KMS-11 (cell line): ENCODE results near the gene TSNAX.
"Not testable (repeated sequence)": the region's sequence is repeated elsewhere in the genome, so short reads cannot be mapped to it uniquely, and the experiment has no call there.

ENCODE experiments used
- H2AFZ ChIP-seq: fragments of 200-600 bp; sonication (generic); 2 replicates; pipeline ENCODE4 v1.6.1; 2016; ENCODE audit warnings: antibody characterized with exemption, mixed run types, low read depth
- H3K27ac ChIP-seq: fragments of 200-600 bp; sonication (generic); 2 replicates; pipeline ENCODE4 v1.6.1; 2016; ENCODE audit warnings: mild to moderate bottlenecking, mixed run types
- H3K27me3 ChIP-seq: fragments of 200-600 bp; sonication (generic); 2 replicates; pipeline ENCODE4 v1.6.1; 2017; ENCODE audit warnings: mild to moderate bottlenecking, low read depth, mixed run types, moderate library complexity; ENCODE audit not compliant: insufficient read depth
- H3K36me3 ChIP-seq: fragments of 200-600 bp; sonication (generic); 2 replicates; pipeline ENCODE4 v1.6.1; 2017; ENCODE audit warnings: mild to moderate bottlenecking, mixed run types; ENCODE audit not compliant: insufficient read depth
- H3K4me1 ChIP-seq: fragments of 200-600 bp; sonication (generic); 2 replicates; pipeline ENCODE4 v1.6.1; 2016; ENCODE audit warnings: mild to moderate bottlenecking, low read depth, mixed run types; ENCODE audit not compliant: poor library complexity, severe bottlenecking
- H3K4me2 ChIP-seq: fragments of 200-600 bp; sonication (generic); 2 replicates; pipeline ENCODE4 v1.7.0; 2016; ENCODE audit warnings: mild to moderate bottlenecking, mixed run types
- H3K4me3 ChIP-seq: fragments of 200-600 bp; sonication (generic); IDR thresholded peaks from 2 replicates; pipeline ENCODE4 v1.6.1; 2017; ENCODE audit warnings: low read depth, low read length, mixed read lengths; ENCODE audit not compliant: insufficient read depth
- H3K79me2 ChIP-seq: fragments of 200-600 bp; sonication (generic); 2 replicates; pipeline ENCODE4 v1.6.1; 2016; ENCODE audit warnings: low read depth, mixed run types; ENCODE audit not compliant: insufficient read depth
- H3K9ac ChIP-seq: fragments of 200-600 bp; sonication (generic); 2 replicates; pipeline ENCODE4 v1.6.1; 2016; ENCODE audit warnings: mild to moderate bottlenecking, mixed run types
- H4K20me1 ChIP-seq: fragments of 200-600 bp; sonication (generic); 2 replicates; pipeline ENCODE4 v1.6.1; 2016; ENCODE audit warnings: mild to moderate bottlenecking, mixed run types; ENCODE audit not compliant: insufficient read depth
- CTCF ChIP-seq: fragments of 200-600 bp; sonication (generic); conservative IDR thresholded peaks from 2 replicates; pipeline ENCODE4 v1.6.1; 2017; ENCODE audit warnings: low read depth, mild to moderate bottlenecking, antibody characterized with exemption, low read length, moderate library complexity, mixed read lengths

TSNAX gene

GRCh38 chr1:231494439-231495110, 33.9 kb upstream of the TSNAX start:
- Histone ChIP-seq H3K9ac (no peak overlapping the region), H3K27ac (no peak overlapping the region), H3K4me3 (no peak overlapping the region), H3K4me2 (no peak overlapping the region), H2AFZ (no peak overlapping the region), H3K36me3 (no peaks in the 10 kb centered on the region), H4K20me1 (no peaks in the 10 kb centered on the region), H3K27me3 (no peaks in the 10 kb centered on the region), H3K4me1 (no peaks in the 10 kb centered on the region), H3K79me2 (no peaks in the 10 kb centered on the region)
- TF ChIP-seq CTCF = no peak

DNA sequence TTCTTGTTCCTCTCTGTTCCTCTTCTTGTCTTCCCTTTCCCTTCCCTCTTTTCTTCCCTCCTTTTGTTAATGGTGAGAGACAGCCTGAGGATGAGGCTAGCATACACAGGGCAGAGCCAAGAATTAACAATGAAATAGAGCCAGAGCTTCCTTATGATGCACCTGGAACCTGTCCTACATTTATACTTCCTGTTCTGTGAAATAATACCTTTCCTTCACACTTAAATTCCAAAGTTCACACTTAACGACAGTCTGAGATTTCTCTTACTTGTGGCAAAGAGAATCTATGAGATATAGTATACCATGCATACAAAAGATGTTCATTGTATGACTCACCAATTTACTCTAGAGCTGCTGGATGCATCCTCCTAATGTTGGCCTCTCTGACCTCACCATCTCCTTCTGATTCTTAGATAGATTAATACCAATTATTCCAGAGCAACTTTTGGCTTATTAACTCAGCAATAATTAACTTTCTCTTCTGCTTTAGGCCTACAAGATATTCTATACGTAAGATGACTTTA, 30.8 kb upstream of the TSNAX start:
- Histone ChIP-seq H3K79me2 (no peaks in the 10 kb centered on the region), H3K36me3 (no peaks in the 10 kb centered on the region), H3K27me3 (no peaks in the 10 kb centered on the region), H4K20me1 (no peaks in the 10 kb centered on the region), H3K4me1 (no peaks in the 10 kb centered on the region), H3K27ac (no peak overlapping the region), H3K4me2 (no peak overlapping the region), H3K4me3 (no peak overlapping the region), H3K9ac (no peak overlapping the region), H2AFZ (no peak overlapping the region)
- no peak for TF ChIP-seq CTCF

DNA sequence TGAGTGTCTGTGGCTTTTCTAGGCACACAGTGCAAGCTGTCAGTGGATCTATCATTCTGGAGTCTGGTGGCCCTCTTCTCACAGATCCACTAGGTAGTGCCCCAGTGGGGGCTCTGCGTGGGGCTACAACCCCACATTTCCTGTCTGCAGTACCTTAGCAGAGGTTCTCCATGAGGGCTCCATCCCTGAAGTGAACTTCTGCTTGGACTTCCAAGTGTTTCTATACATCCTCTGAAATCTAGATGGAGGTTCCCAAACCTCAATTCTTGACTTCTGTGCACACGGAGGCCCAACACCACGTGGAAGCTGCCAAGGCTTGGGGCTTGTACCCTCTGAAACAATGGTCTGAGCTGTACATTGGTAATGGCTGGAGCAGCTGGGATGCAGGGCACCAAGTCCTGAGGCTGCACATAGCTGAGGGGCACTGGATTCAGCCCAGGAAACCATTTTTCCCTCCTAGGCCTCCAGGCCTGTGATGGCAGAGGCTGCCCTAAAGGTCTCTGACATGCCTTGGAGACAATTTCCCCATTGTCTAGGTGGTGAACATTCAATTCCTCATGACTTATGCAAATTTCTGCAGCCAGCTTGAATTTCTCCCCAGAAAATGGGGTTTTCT, 29.2 kb upstream of the TSNAX start:
- no peak overlapping the region for H3K9ac ChIP-seq
- no peaks in the 10 kb centered on the region for H3K4me1 ChIP-seq
- no peaks in the 10 kb centered on the region for H4K20me1 ChIP-seq
- no peaks in the 10 kb centered on the region for H3K79me2 ChIP-seq
- no peak overlapping the region for H2AFZ ChIP-seq
- H3K4me2 ChIP-seq = no peak overlapping the region
- H3K36me3 ChIP-seq = no peaks in the 10 kb centered on the region
- no peaks in the 10 kb centered on the region for H3K27me3 ChIP-seq
- TF ChIP-seq CTCF = no peak
- H3K4me3 ChIP-seq = no peak overlapping the region
- H3K27ac ChIP-seq = no peak overlapping the region

- Histone ChIP-seq H4K20me1 (no peaks in the 10 kb centered on the region), H3K4me1 (no peaks in the 10 kb centered on the region), H3K27me3 (no peaks in the 10 kb centered on the region), H3K4me3 (no peak overlapping the region), H3K27ac (no peak overlapping the region), H2AFZ (no peak overlapping the region), H3K79me2 (no peaks in the 10 kb centered on the region), H3K4me2 (no peak overlapping the region), H3K36me3 (no peaks in the 10 kb centered on the region), H3K9ac (no peak overlapping the region)
- no peak for TF ChIP-seq CTCF
Measured at GRCh38 chr1:231500666-231501065, 27.8 kb upstream of the TSNAX start.

- H4K20me1 ChIP-seq, H3K4me2 ChIP-seq, H3K4me1 ChIP-seq, H3K9ac ChIP-seq, H3K27me3 ChIP-seq, H3K4me3 ChIP-seq, H3K27ac ChIP-seq, H3K79me2 ChIP-seq, H3K36me3 ChIP-seq, H2AFZ ChIP-seq: not testable (repeated sequence)
Measured at GRCh38 chr1:231503168-231503567, 25.3 kb upstream of the TSNAX start.
